GM12892 (cell line): ENCODE results near the gene CNIH3.

Experiments used
- POLR2A ChIP-seq: IDR thresholded peaks from 2 replicates; pipeline ENCODE4 v1.6.1; 2011; ENCODE audit warnings: low read depth, low read length, control low read depth
- POLR2AphosphoS5 ChIP-seq: IDR thresholded peaks from 2 replicates; pipeline ENCODE4 v1.6.1; 2011; ENCODE audit warnings: low read depth, low read length, control low read depth
- TAF1 ChIP-seq: IDR thresholded peaks from 2 replicates; pipeline ENCODE4 v1.6.1; 2011; ENCODE audit warnings: low read depth, mild to moderate bottlenecking, control low read depth, low read length, borderline replicate concordance

GRCh38 chr1:224720216-224720615 is 104.1 kb downstream of the CNIH3 start:
- no peak for TF ChIP-seq POLR2AphosphoS5
- TF ChIP-seq POLR2A = no peak
- no peak for TF ChIP-seq TAF1
